Keratinocyte (primary cell): ENCODE measurements around the gene G6PD. TPM values are rescaled to one million over a fixed set of nuclear protein-coding genes. Genes with fewer than 3 reads are reported as not detected.
"Not testable (repeated sequence)": the region's sequence is repeated elsewhere in the genome, so short reads cannot be mapped to it uniquely, and the experiment has no call there.

ENCODE experiments used
- DNase-seq: peaks from one replicate; pipeline ENCODE4 v3.0.0-alpha.2; 2011; ENCODE audit warnings: low read depth, missing footprints, low spot score
- FAIRE-seq: peaks from 2 replicates; lab custom pipeline; 2011; peaks lifted over from hg19 to GRCh38; lab: Jason Lieb, UNC
- H2AFZ ChIP-seq: 2 replicates; pipeline ENCODE4 v1.6.0; 2012; ENCODE audit warnings: low read length, control low read depth, inconsistent platforms; ENCODE audit not compliant: control insufficient read depth
- H3K27ac ChIP-seq: 2 replicates; pipeline ENCODE4 v1.5.1; 2011; ENCODE audit warnings: low read length; ENCODE audit not compliant: control insufficient read depth, insufficient read depth
- H3K27me3 ChIP-seq: 3 replicates; pipeline ENCODE4 v1.6.0; 2011; ENCODE audit warnings: low read length; ENCODE audit not compliant: control insufficient read depth, insufficient read depth; ENCODE audit errors: extremely low read depth
- H3K36me3 ChIP-seq, 2 experiments: 2 replicates in 1 of 2; 3 replicates in 1 of 2; pipeline ENCODE4 v1.5.1; 2011; ENCODE audit warnings: low read length in 2 of 2, mild to moderate bottlenecking in 1 of 2; ENCODE audit not compliant: control insufficient read depth in 2 of 2, insufficient read depth in 2 of 2; ENCODE audit errors: extremely low read depth in 1 of 2
- H3K4me1 ChIP-seq: 3 replicates; pipeline ENCODE4 v1.5.1; 2011; ENCODE audit warnings: low read length; ENCODE audit not compliant: control insufficient read depth, insufficient read depth; ENCODE audit errors: extremely low read depth
- H3K4me2 ChIP-seq: 3 replicates; pipeline ENCODE4 v1.6.0; 2011; ENCODE audit warnings: low read depth, low read length; ENCODE audit not compliant: control insufficient read depth, insufficient read depth; ENCODE audit errors: extremely low read depth
- H3K4me3 ChIP-seq, 3 experiments: fragments of 200-600 bp in 1 of 3; sonication (generic) in 1 of 3; 2 replicates in 2 of 3; 3 replicates in 1 of 3; pipeline ENCODE4 v1.5.1; 2011 to 2016; ENCODE audit warnings: low read length in 3 of 3, mild to moderate bottlenecking in 3 of 3, control low read depth in 2 of 3, inconsistent platforms in 1 of 3, low read depth in 1 of 3, mixed read lengths in 1 of 3, mixed run types in 1 of 3, moderate library complexity in 1 of 3; ENCODE audit not compliant: control insufficient read depth in 2 of 3, insufficient read depth in 2 of 3; ENCODE audit errors: extremely low read depth in 1 of 3
- H3K79me2 ChIP-seq: 2 replicates; pipeline ENCODE4 v1.6.0; 2012; ENCODE audit warnings: low read length; ENCODE audit not compliant: control insufficient read depth, insufficient read depth
- H3K9ac ChIP-seq: 3 replicates; pipeline ENCODE4 v1.6.0; 2011; ENCODE audit warnings: low read length; ENCODE audit not compliant: control insufficient read depth, insufficient read depth; ENCODE audit errors: extremely low read depth
- H3K9me1 ChIP-seq: 3 replicates; pipeline ENCODE4 v1.6.0; 2011; ENCODE audit warnings: low read length; ENCODE audit not compliant: control insufficient read depth, insufficient read depth; ENCODE audit errors: extremely low read depth
- H3K9me3 ChIP-seq: 2 replicates; pipeline ENCODE4 v1.5.1; 2012; ENCODE audit warnings: low read depth, low read length; ENCODE audit not compliant: control insufficient read depth
- H4K20me1 ChIP-seq: 3 replicates; pipeline ENCODE4 v1.6.0; 2011; ENCODE audit warnings: low read length; ENCODE audit not compliant: control insufficient read depth, insufficient read depth; ENCODE audit errors: extremely low read depth
- EZH2 ChIP-seq: IDR thresholded peaks from one replicate; pipeline ENCODE4 v1.6.1; 2012; ENCODE audit warnings: inconsistent platforms, mild to moderate bottlenecking, low read length, moderate library complexity
- dilution Hi-C: fragments of 300-500 bp; cut with MboI; formaldehyde crosslinking; loops from one replicate; pipeline ENCODE4 v1.7.0; 2020; ENCODE audit warnings: low sequenced_read_pairs; ENCODE audit not compliant: extremely low pct_ligation_motif_present
- polyA plus RNA-seq, 5 experiments: library from polyadenylated mRNA; depleted of rRNA in 3 of 5; stranded (reverse) in 3 of 5; stranded (forward) in 1 of 5; unstranded in 1 of 5; fragments of >200 nt; gene quantifications; 1 replicate in 1 of 5; 2 replicates in 3 of 5; 3 replicates in 1 of 5; pipeline versions ENCODE4 v1.2.1 to v1.2.3, GENCODE V29; 2011 to 2012; ENCODE audit warnings: missing spikeins in 2 of 5, low read depth in 1 of 5, low replicate concordance in 1 of 5
- TF ChIP-seq, protein P1 (sequence below), 3 experiments: IDR thresholded peaks in 1 of 3; conservative IDR thresholded peaks in 1 of 3; optimal IDR thresholded peaks in 1 of 3; 2 replicates in 2 of 3; 3 replicates in 1 of 3; pipeline versions ENCODE3 to v1.5.1; 2011; ENCODE audit warnings: low read length in 3 of 3, mild to moderate bottlenecking in 3 of 3, moderate library complexity in 2 of 3, control low read depth in 1 of 3, inconsistent platforms in 1 of 3; ENCODE audit not compliant: insufficient read depth in 2 of 3; ENCODE audit errors: extremely low read depth in 1 of 3

Gene G6PD
- polyA plus RNA-seq, 1 donor (not counting 4 experiments of a cell fraction or from before 2014, with no cell fraction given) = 41.6 TPM

- H3K9ac ChIP-seq = peak overlapping the region; percentile 71
- peaks cover 30% of the 10 kb centered on the region for H3K4me1 ChIP-seq
- peaks cover 9% of the 10 kb centered on the region for H3K79me2 ChIP-seq
Measured at GRCh38 chrX:154541589-154541895, 5.1 kb downstream of the G6PD start.

DNA sequence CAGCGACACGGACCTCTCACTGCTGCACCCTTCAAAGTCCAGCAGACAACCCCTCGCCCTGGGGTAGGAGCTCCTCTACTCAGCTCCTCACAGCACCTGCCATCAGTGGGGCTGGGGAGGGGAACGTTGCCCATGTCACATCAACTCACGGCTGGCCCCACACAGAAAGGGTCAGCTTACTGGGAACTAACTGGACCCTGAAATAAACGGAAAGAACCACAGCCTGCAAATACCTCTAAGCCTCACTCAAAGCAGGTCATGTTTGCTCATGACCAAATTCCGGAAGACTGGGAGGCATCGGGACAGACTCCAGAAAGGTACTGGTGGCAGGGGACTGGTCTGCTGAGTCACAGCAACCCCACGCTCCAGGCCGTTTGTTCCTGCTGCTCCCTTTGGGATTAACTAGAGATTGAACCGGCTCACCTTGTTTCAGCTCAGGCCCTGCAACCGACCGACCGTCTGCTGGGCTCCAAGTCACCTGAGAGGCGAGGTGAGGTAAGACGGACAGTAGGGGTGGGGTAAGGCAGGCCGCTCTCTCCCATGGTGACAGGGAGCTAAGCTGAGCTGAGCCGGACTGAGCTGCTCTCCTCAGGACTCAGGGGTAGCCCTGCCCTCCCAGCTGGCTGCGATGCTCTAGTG lies 5.6 kb downstream of the G6PD start:
- H3K27me3 ChIP-seq = no peaks in the 10 kb centered on the region
- dilution Hi-C loops = no loop called here
- FAIRE-seq (no peak), DNase-seq (no peak)
- H3K9me3 ChIP-seq = no peaks in the 10 kb centered on the region
- peaks cover 2 to 3% of the 10 kb centered on the region in 2 experiments for H3K36me3 ChIP-seq
- H3K4me3 ChIP-seq = no peak overlapping the region
- H3K27ac ChIP-seq = peak overlapping the region; percentile 86
- TF ChIP-seq EZH2 = no peak
- TF ChIP-seq, protein P1, sequence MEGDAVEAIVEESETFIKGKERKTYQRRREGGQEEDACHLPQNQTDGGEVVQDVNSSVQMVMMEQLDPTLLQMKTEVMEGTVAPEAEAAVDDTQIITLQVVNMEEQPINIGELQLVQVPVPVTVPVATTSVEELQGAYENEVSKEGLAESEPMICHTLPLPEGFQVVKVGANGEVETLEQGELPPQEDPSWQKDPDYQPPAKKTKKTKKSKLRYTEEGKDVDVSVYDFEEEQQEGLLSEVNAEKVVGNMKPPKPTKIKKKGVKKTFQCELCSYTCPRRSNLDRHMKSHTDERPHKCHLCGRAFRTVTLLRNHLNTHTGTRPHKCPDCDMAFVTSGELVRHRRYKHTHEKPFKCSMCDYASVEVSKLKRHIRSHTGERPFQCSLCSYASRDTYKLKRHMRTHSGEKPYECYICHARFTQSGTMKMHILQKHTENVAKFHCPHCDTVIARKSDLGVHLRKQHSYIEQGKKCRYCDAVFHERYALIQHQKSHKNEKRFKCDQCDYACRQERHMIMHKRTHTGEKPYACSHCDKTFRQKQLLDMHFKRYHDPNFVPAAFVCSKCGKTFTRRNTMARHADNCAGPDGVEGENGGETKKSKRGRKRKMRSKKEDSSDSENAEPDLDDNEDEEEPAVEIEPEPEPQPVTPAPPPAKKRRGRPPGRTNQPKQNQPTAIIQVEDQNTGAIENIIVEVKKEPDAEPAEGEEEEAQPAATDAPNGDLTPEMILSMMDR (optimal IDR thresholded peaks at IDR 0.05 in 1 of 3, IDR thresholded peaks at IDR 0.05 in 1 of 3, conservative IDR thresholded peaks at IDR 0.05 in 1 of 3; ENCODE audit: extremely low read depth in 1 of 3, insufficient read depth in 2 of 3, low read length in 3 of 3) = no peak
- peaks cover 4% of the 10 kb centered on the region for H3K79me2 ChIP-seq
- H3K4me2 ChIP-seq = peak overlapping the region; percentile 72
- H3K4me1 ChIP-seq = peaks cover 27% of the 10 kb centered on the region
- no peaks in the 10 kb centered on the region for H3K9me1 ChIP-seq
- no peak overlapping the region for H2AFZ ChIP-seq
- peak overlapping the region; percentile 71 for H3K9ac ChIP-seq
- H4K20me1 ChIP-seq = no peaks in the 10 kb centered on the region

More at GRCh38 chrX:154541589-154541895, 5.1 kb downstream of the G6PD start:
- Histone ChIP-seq H3K4me3 (peak overlapping the region in 1 of 3 experiments; percentile 8), H3K4me2 (peak overlapping the region; percentile 72), H3K9me3 (no peaks in the 10 kb centered on the region), H4K20me1 (no peaks in the 10 kb centered on the region), H3K9me1 (no peaks in the 10 kb centered on the region), H3K27me3 (no peaks in the 10 kb centered on the region), H3K36me3 (peaks cover 1 to 3% of the 10 kb centered on the region in 2 experiments), H3K27ac (peak overlapping the region; percentile 86), H2AFZ (no peak overlapping the region)
- no peak for FAIRE-seq
- TF ChIP-seq, protein P1 (optimal IDR thresholded peaks at IDR 0.05 in 1 of 3, IDR thresholded peaks at IDR 0.05 in 1 of 3, conservative IDR thresholded peaks at IDR 0.05 in 1 of 3; ENCODE audit: extremely low read depth in 1 of 3, insufficient read depth in 2 of 3, low read length in 3 of 3) = no peak
- TF ChIP-seq EZH2 = no peak
- dilution Hi-C loops = no loop called here
- DNase-seq = no peak

DNA sequence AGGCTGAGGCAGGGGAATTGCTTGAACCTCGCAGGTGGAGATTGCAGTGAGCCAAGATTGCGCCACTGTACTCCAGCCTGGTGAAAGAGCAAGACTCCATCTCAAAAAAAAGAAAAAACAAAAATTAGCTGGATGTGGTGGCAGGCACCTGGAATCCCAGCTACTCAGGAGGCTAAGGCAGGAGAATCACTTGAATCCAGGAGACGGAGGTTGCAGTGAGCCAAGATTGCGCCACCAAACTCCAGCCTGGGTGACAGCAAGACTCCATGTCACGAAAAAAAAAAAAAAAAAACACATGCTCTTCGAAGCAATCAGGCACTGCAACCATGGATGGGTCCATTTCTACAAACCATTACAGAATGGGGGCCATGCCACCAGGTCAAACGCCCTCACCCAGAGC lies 6.3 kb downstream of the G6PD start:
- H3K79me2 ChIP-seq = not testable (repeated sequence)
- peaks cover 25% of the 10 kb centered on the region for H3K4me1 ChIP-seq

More for the DNA sequence above, 6.3 kb downstream of the G6PD start:
- H3K9ac ChIP-seq, H3K27ac ChIP-seq, H3K36me3 ChIP-seq, H3K4me2 ChIP-seq, H3K27me3 ChIP-seq, dilution Hi-C loops, FAIRE-seq, DNase-seq, H4K20me1 ChIP-seq, H2AFZ ChIP-seq, H3K9me3 ChIP-seq, H3K4me3 ChIP-seq, H3K9me1 ChIP-seq: not testable (repeated sequence)
